Subcutaneous adipose tissue (tissue), 4 donors: ENCODE data around the gene PBX2. TPM values are rescaled to one million over a fixed set of nuclear protein-coding genes. Genes with fewer than 3 reads are reported as not detected.

Experiments
- CTCF ChIP-seq: fragments of 450-650 bp; IDR thresholded peaks from one replicate; pipeline ENCODE4 v1.5.1; 2016; ENCODE audit warnings: low read depth, mild to moderate bottlenecking, control low read depth, antibody characterized with exemption, moderate library complexity
- total RNA-seq, 4 donors: library from RNA; depleted of rRNA; stranded (reverse); fragments of >200 nt; gene quantifications; one replicate each; pipeline ENCODE4 v1.1.0, GENCODE V29; 2016

Gene PBX2
- total RNA-seq, 4 donors from 2014 or later, result 26.9 to 40.9 (median 33.7) TPM

- no peak for TF ChIP-seq CTCF
Measured at GRCh38 chr6:32163559-32164258, 26.3 kb downstream of the PBX2 start.

GRCh38 chr6:32158052-32158451, 31.9 kb downstream of the PBX2 start:
- no peak for TF ChIP-seq CTCF

- no peak for TF ChIP-seq CTCF
Measured at GRCh38 chr6:32156891-32157290, 33.1 kb downstream of the PBX2 start.

- no peak for TF ChIP-seq CTCF
Measured at GRCh38 chr6:32154514-32155161, 35.4 kb downstream of the PBX2 start.

GRCh38 chr6:32153564-32154513, 36.2 kb downstream of the PBX2 start, which contains the start of gene PPT2:
Gene PPT2, plus strand, starts transcription at chr6:32154141. Its CDS starts 454 bp downstream, at chr6:32154595.
- TF ChIP-seq CTCF, result no peak

- no peak for TF ChIP-seq CTCF
Measured at GRCh38 chr6:32152769-32153563, 37.0 kb downstream of the PBX2 start.
